H1 (cell line): Measurements from ENCODE around the gene SBSN. TPM values are rescaled to one million over a fixed set of nuclear protein-coding genes. Genes with fewer than 3 reads are reported as not detected.

Experiments used
- CTCF ChIA-PET: fragments of 300-600 bp; sonication (Branson Sonifier 250); formaldehyde crosslinking; loops from one replicate; lab custom pipeline; 2021; ENCODE audit not compliant: partially characterized antibody; lab: Charles Lee
- POLR2A ChIA-PET: fragments of 300-600 bp; sonication (Branson Sonifier 250); formaldehyde crosslinking; loops from one replicate; lab custom pipeline; 2021; ENCODE audit warnings: inconsistent platforms; ENCODE audit not compliant: partially characterized antibody; lab: Charles Lee
- DNase-seq, 2 experiments: peaks; one replicate each; pipeline versions ENCODE4 v3.0.0 to v3.0.0-alpha.2; 2010 to 2022; ENCODE audit warnings: low spot score in 2 of 2, low read depth in 1 of 2, mixed read lengths in 1 of 2
- FAIRE-seq: peaks from 2 replicates; lab custom pipeline; 2011; peaks lifted over from hg19 to GRCh38; lab: Jason Lieb, UNC
- H2AFZ ChIP-seq: 2 replicates; pipeline ENCODE4 v1.8.1; 2012; ENCODE audit warnings: low read length, inconsistent platforms
- H2AK5ac ChIP-seq: 2 replicates; pipeline ENCODE4 v1.6.1; 2013; ENCODE audit warnings: low read depth, low read length
- H2BK120ac ChIP-seq: replicated peaks from 2 replicates; pipeline ENCODE3; 2013; ENCODE audit warnings: low read depth, low read length, inconsistent platforms
- H2BK12ac ChIP-seq: 2 replicates; pipeline ENCODE4 v1.6.1; 2013; ENCODE audit warnings: low read depth, low read length
- H2BK15ac ChIP-seq: 2 replicates; pipeline ENCODE4 v1.6.1; 2013; ENCODE audit warnings: low read length
- H2BK20ac ChIP-seq: 2 replicates; pipeline ENCODE4 v1.6.1; 2013; ENCODE audit warnings: low read length
- H2BK5ac ChIP-seq: 2 replicates; pipeline ENCODE4 v1.6.1; 2013; ENCODE audit warnings: low read depth, low read length
- H3K14ac ChIP-seq: 2 replicates; pipeline ENCODE4 v1.6.1; 2013; ENCODE audit warnings: inconsistent platforms; ENCODE audit not compliant: insufficient read length
- H3K18ac ChIP-seq: 2 replicates; pipeline ENCODE4 v1.6.1; 2013; ENCODE audit warnings: low read length; ENCODE audit errors: extremely low read depth
- H3K23ac ChIP-seq: 2 replicates; pipeline ENCODE4 v1.6.1; 2013; ENCODE audit warnings: inconsistent platforms; ENCODE audit not compliant: insufficient read length
- H3K23me2 ChIP-seq: 2 replicates; pipeline ENCODE4 v1.6.1; 2013; ENCODE audit warnings: low read depth, low read length
- H3K27ac ChIP-seq: 2 replicates; pipeline ENCODE4 v1.6.1; 2011; ENCODE audit warnings: low read depth, low read length, inconsistent platforms
- H3K27me3 ChIP-seq, 4 experiments: replicated peaks in 1 of 4; 1 replicate in 1 of 4; 2 replicates in 3 of 4; pipeline versions ENCODE4 v1.6.1 to v1.8.1; 2011 to 2013; ENCODE audit warnings: low read length in 3 of 4, mild to moderate bottlenecking in 3 of 4, inconsistent platforms in 2 of 4, mixed read lengths in 2 of 4, moderate library complexity in 1 of 4; ENCODE audit not compliant: control insufficient read depth in 3 of 4, insufficient read depth in 3 of 4; ENCODE audit errors: extremely low read depth in 1 of 4
- H3K36me3 ChIP-seq, 4 experiments: 2 replicates each; pipeline versions ENCODE4 v1.6.1 to v1.8.1; 2011 to 2013; ENCODE audit warnings: mild to moderate bottlenecking in 4 of 4, low read length in 3 of 4, moderate library complexity in 2 of 4, control low read depth in 1 of 4, inconsistent platforms in 1 of 4; ENCODE audit not compliant: insufficient read depth in 4 of 4, control insufficient read depth in 2 of 4
- H3K4ac ChIP-seq: replicated peaks from 2 replicates; pipeline ENCODE3; 2013; ENCODE audit warnings: low read length, low read depth, mixed read lengths, inconsistent platforms; ENCODE audit not compliant: insufficient read length
- H3K4me1 ChIP-seq, 4 experiments: replicated peaks in 1 of 4; 1 replicate in 1 of 4; 2 replicates in 3 of 4; pipeline versions ENCODE4 v1.6.1 to v1.8.1; 2011 to 2013; ENCODE audit warnings: low read length in 3 of 4, inconsistent platforms in 2 of 4, mixed read lengths in 1 of 4; ENCODE audit not compliant: insufficient read depth in 4 of 4, control insufficient read depth in 3 of 4
- H3K4me2 ChIP-seq, 2 experiments: 2 replicates each; pipeline versions ENCODE4 v1.6.1 to v1.8.1; 2011 to 2013; ENCODE audit warnings: low read depth in 2 of 2, low read length in 2 of 2, control low read depth in 1 of 2, inconsistent platforms in 1 of 2, mild to moderate bottlenecking in 1 of 2; ENCODE audit not compliant: insufficient read depth in 1 of 2
- H3K4me3 ChIP-seq, 4 experiments: fragments of 200-600, 300-600 bp in 1 of 4; sonication (generic), shearing (Covaris generic), sonication (Bioruptor Twin) in 1 of 4; 2 replicates each; pipeline versions ENCODE4 v1.5.1 to v1.8.1; 2011 to 2016; ENCODE audit warnings: low read length in 4 of 4, low read depth in 3 of 4, control low read depth in 2 of 4, inconsistent platforms in 2 of 4, mild to moderate bottlenecking in 2 of 4, mixed read lengths in 1 of 4, moderate library complexity in 1 of 4; ENCODE audit not compliant: insufficient read depth in 2 of 4; ENCODE audit errors: extremely low read depth in 1 of 4
- H3K56ac ChIP-seq: replicated peaks from 2 replicates; pipeline ENCODE3; 2013; ENCODE audit warnings: low read depth, mild to moderate bottlenecking, mixed read lengths, low read length, inconsistent platforms; ENCODE audit not compliant: insufficient read length
- H3K79me1 ChIP-seq: 2 replicates; pipeline ENCODE4 v1.6.1; 2013; ENCODE audit warnings: low read depth, low read length, control low read depth
- H3K79me2 ChIP-seq, 2 experiments: 2 replicates each; pipeline versions ENCODE4 v1.6.1 to v1.8.1; 2012 to 2013; ENCODE audit warnings: low read length in 2 of 2, mild to moderate bottlenecking in 2 of 2, inconsistent platforms in 1 of 2; ENCODE audit not compliant: insufficient read depth in 2 of 2, control insufficient read depth in 1 of 2
- H3K9ac ChIP-seq, 4 experiments: replicated peaks in 1 of 4; 1 replicate in 1 of 4; 2 replicates in 3 of 4; pipeline versions ENCODE4 v1.6.1 to v1.8.1; 2011 to 2013; ENCODE audit warnings: low read depth in 3 of 4, low read length in 3 of 4, control low read depth in 2 of 4, mild to moderate bottlenecking in 2 of 4, moderate library complexity in 2 of 4, inconsistent platforms in 1 of 4; ENCODE audit errors: extremely low read depth in 1 of 4
- H3K9me3 ChIP-seq, 2 experiments: 2 replicates each; pipeline versions ENCODE4 v1.6.1 to v1.8.1; 2012 to 2013; ENCODE audit warnings: mild to moderate bottlenecking in 2 of 2, moderate library complexity in 2 of 2, control low read depth in 1 of 2, inconsistent platforms in 1 of 2, low read depth in 1 of 2, low read length in 1 of 2, mixed read lengths in 1 of 2; ENCODE audit not compliant: insufficient read depth in 2 of 2
- H4K20me1 ChIP-seq, 2 experiments: replicated peaks in 1 of 2; 2 replicates each; pipeline versions ENCODE3 to v1.8.1; 2011 to 2013; ENCODE audit warnings: inconsistent platforms in 2 of 2, low read length in 2 of 2, mild to moderate bottlenecking in 1 of 2; ENCODE audit not compliant: insufficient read depth in 2 of 2, control insufficient read depth in 1 of 2
- H4K5ac ChIP-seq: 2 replicates; pipeline ENCODE4 v1.6.1; 2013; ENCODE audit warnings: low read length, low read depth, mixed read lengths, inconsistent platforms; ENCODE audit not compliant: insufficient read length
- H4K8ac ChIP-seq: 2 replicates; pipeline ENCODE4 v1.8.0; 2013; ENCODE audit warnings: mild to moderate bottlenecking, moderate library complexity, low read length, inconsistent platforms; ENCODE audit not compliant: insufficient read depth; ENCODE audit errors: extremely low read depth
- H4K91ac ChIP-seq: replicated peaks from 2 replicates; pipeline ENCODE3; 2013; ENCODE audit warnings: low read length, mixed read lengths, inconsistent platforms; ENCODE audit not compliant: insufficient read length
- ATF2 ChIP-seq: IDR thresholded peaks from 2 replicates; pipeline ENCODE4 v1.6.1; 2012; ENCODE audit warnings: low read length, inconsistent platforms
- JUND ChIP-seq: IDR thresholded peaks from 2 replicates; pipeline ENCODE4 v1.6.1; 2011; ENCODE audit warnings: mild to moderate bottlenecking, improper control_type of control experiment, low read length
- KDM5A ChIP-seq: fragments of 200-600 bp; IDR thresholded peaks from 2 replicates; pipeline ENCODE4 v1.7.1; 2012; ENCODE audit warnings: mild to moderate bottlenecking, low read length, inconsistent platforms, mixed read lengths
- MAFK ChIP-seq: IDR thresholded peaks from 2 replicates; pipeline ENCODE4 v1.6.1; 2012; ENCODE audit warnings: low read depth, mild to moderate bottlenecking, improper control_type of control experiment, low read length
- POLR2A ChIP-seq, 2 experiments: IDR thresholded peaks; 1 replicate in 1 of 2; 2 replicates in 1 of 2; pipeline ENCODE4 v1.6.1; 2011; ENCODE audit warnings: low read depth in 2 of 2, low read length in 2 of 2, mild to moderate bottlenecking in 2 of 2; ENCODE audit errors: control extremely low read depth in 1 of 2
- POLR2AphosphoS5 ChIP-seq: IDR thresholded peaks from 2 replicates; pipeline ENCODE4 v1.6.1; 2011; ENCODE audit warnings: low read depth, low read length
- RAD21 ChIP-seq, 2 experiments: IDR thresholded peaks in 1 of 2; conservative IDR thresholded peaks in 1 of 2; 2 replicates each; pipeline ENCODE4 v1.6.1; 2011; ENCODE audit warnings: low read depth in 2 of 2, low read length in 2 of 2, improper control_type of control experiment in 1 of 2, inconsistent platforms in 1 of 2, mild to moderate bottlenecking in 1 of 2, moderate library complexity in 1 of 2
- RFX5 ChIP-seq: IDR thresholded peaks from 2 replicates; pipeline ENCODE4 v1.6.1; 2011; ENCODE audit warnings: low read depth, low read length, improper control_type of control experiment, borderline replicate concordance
- SIX5 ChIP-seq: IDR thresholded peaks from 2 replicates; pipeline ENCODE4 v1.6.1; 2011; ENCODE audit warnings: mild to moderate bottlenecking, low read depth, low read length
- TBP ChIP-seq: IDR thresholded peaks from 2 replicates; pipeline ENCODE4 v1.6.1; 2011; ENCODE audit warnings: low read depth, low read length, improper control_type of control experiment
- TCF12 ChIP-seq: IDR thresholded peaks from 2 replicates; pipeline ENCODE4 v1.6.1; 2011; ENCODE audit warnings: low read depth, mild to moderate bottlenecking, low read length
- WGBS, 2 experiments: shearing (Covaris generic) in 1 of 2; methylation state at CpG; one replicate each; pipeline versions ENCODE4 v1.1.6 to v1.1.7; 2013 to 2015; ENCODE audit warnings: low lambda C conversion rate in 2 of 2, mixed read lengths in 2 of 2, inconsistent platforms in 1 of 2, low coverage in 1 of 2, missing lambda C conversion rate in 1 of 2; ENCODE audit not compliant: insufficient replicate concordance in 2 of 2, insufficient coverage in 1 of 2, insufficient read length in 1 of 2; ENCODE audit errors: extremely low coverage in 1 of 2, missing lambda C conversion rate in 1 of 2; 5-methylcytosine and 5-hydroxymethylcytosine counted together
- polyA plus RNA-seq, 7 experiments: library from polyadenylated mRNA; depleted of rRNA in 3 of 7; stranded (reverse) in 5 of 7; unstranded in 2 of 7; fragments of >200 nt in 5 of 7; fragments of 200-250 nt in 2 of 7; gene quantifications; 1 replicate in 5 of 7; 2 replicates in 1 of 7; 4 replicates in 1 of 7; pipeline versions ENCODE4 v1.2.1 to v1.2.3, GENCODE V29; 2011 to 2013; ENCODE audit warnings: missing spikeins in 2 of 7, mixed read lengths in 2 of 7
- total RNA-seq: library from RNA; stranded (reverse); fragmentation: NEBNext Ultra II Directional; extraction: Animal tissue kit (Norgen Biotek cat#: 25700); gene quantifications from 2 replicates; pipeline ENCODE4 v1.2.1, GENCODE V29; 2021
- TF ChIP-seq, protein P1 (sequence below): IDR thresholded peaks from 2 replicates; pipeline ENCODE4 v1.6.1; 2011; ENCODE audit warnings: low read depth, mild to moderate bottlenecking, low read length; ENCODE audit not compliant: insufficient read depth

SBSN gene
- total and polyA plus RNA-seq, 2 of the 8 experiments (the other 6 are each of a cell fraction or from before 2014, with no cell fraction given) = not detected

DNA sequence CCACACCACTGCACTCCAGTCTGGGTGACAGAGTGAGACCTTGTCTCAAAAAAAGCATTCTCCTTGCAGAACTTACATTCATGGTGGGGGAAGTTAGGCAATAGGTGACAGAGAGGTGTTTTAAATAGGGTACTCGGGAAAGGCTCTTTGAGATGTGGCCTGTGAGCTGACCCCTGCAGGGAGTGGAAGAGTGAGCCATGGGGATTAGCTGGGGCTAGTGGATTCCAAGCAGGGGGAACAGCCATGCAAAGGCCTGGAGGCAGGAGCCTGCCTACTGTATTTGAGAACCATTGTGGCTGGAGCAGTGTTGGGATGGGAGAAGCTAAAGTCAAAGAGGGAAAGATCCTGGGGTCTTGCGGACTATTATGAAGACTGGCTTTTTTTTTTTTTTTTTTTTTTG, 10.8 kb downstream of the SBSN start:
- Histone ChIP-seq H2BK12ac (no peak overlapping the region), H3K23ac (no peak overlapping the region), H2BK5ac (no peak overlapping the region), H3K4me1 (peaks cover 0 to 25% (median 17%) of the 10 kb centered on the region in 4 experiments; a peak in 6 of 7 replicates), H2BK20ac (no peak overlapping the region), H3K23me2 (peaks cover 5% of the 10 kb centered on the region; the same call in 1 of the 2 replicates), H3K56ac (no peak overlapping the region), H3K79me2 (no peaks in the 10 kb centered on the region), H2BK15ac (no peak overlapping the region), H4K20me1 (no peaks in the 10 kb centered on the region), H3K9ac (no peak overlapping the region), H3K4me2 (no peak overlapping the region), H4K5ac (no peak overlapping the region), H2AFZ (no peak overlapping the region), H4K91ac (no peak overlapping the region), H3K14ac (no peak overlapping the region), H3K36me3 (no peaks in the 10 kb centered on the region), H2BK120ac (no peak overlapping the region), H3K4me3 (no peak overlapping the region), H3K9me3 (no peaks in the 10 kb centered on the region), H3K27me3 (peaks cover 0 to 5% (median 3%) of the 10 kb centered on the region in 4 experiments; a peak in 2 of 7 replicates), H3K79me1 (no peaks in the 10 kb centered on the region; the same call in 1 of the 2 replicates), H3K4ac (no peak overlapping the region), H3K27ac (no peak overlapping the region), H2AK5ac (no peak overlapping the region), H4K8ac (no peak overlapping the region; the same call in 1 of the 2 replicates), H3K18ac (no peak overlapping the region)
- ChIA-PET POLR2A (interaction anchor here (0.9 to 2.3 kb wide), 7 partner anchors 8 to 22 kb away, joined by 3 to 5 read pairs (median 4); no protein-coding TSS in a partner anchor), CTCF (interaction anchor here (1.2 to 1.4 kb wide), 3 partner anchors 18 to 75 kb away, joined by 3 to 6 read pairs (median 4); no protein-coding TSS in a partner anchor)
- DNase-seq (no peak), FAIRE-seq (no peak)
- WGBS, 2 experiments = 91% methylated on average over 2 of the region's 2 CpGs; no CpG with 5 or more reads in 1 of the 2 experiments
- no peak for TF ChIP-seq SIX5
- TF ChIP-seq RFX5 = no peak
- no peak for TF ChIP-seq TCF12
- no peak for TF ChIP-seq TBP
- TF ChIP-seq POLR2AphosphoS5 = no peak
- TF ChIP-seq KDM5A = no peak
- no peak for TF ChIP-seq POLR2A (IDR thresholded peaks at IDR 0.05; ENCODE audit: control extremely low read depth in 1 of 2, low read depth in 2 of 2, low read length in 2 of 2)
- TF ChIP-seq RAD21 (IDR thresholded peaks at IDR 0.05 in 1 of 2, conservative IDR thresholded peaks at IDR 0.05 in 1 of 2; ENCODE audit: low read depth in 2 of 2, low read length in 2 of 2) = no peak
- no peak for TF ChIP-seq MAFK
- TF ChIP-seq JUND = no peak
- no peak for TF ChIP-seq ATF2
- TF ChIP-seq, protein P1, sequence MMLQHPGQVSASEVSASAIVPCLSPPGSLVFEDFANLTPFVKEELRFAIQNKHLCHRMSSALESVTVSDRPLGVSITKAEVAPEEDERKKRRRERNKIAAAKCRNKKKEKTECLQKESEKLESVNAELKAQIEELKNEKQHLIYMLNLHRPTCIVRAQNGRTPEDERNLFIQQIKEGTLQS = no peak
